ENCODE measurements around the gene THSD7A.
A peak's percentile ranks its signal among the peaks of the same experiment; 100 is the strongest.

THSD7A gene

DNA sequence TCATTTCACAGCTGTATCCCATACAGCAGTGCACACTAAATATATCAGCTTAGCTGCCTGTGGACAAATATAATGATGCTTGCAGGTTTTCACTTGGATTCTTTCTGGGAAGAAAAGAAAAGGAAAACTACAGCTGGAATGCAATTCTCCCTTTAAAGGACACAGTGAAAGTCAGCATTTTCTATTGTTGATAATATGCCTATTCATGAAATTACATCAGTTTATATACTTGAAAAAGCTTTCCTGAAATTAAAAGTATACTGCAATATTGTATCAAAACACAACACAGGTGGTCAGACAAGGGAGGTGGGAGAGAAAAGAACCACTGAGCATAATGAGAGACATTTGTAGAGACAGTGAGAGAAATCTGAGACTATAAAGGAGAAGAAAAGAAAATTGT, 20.3 kb downstream of the THSD7A start:
- DNase-seq, result no peak

DNA sequence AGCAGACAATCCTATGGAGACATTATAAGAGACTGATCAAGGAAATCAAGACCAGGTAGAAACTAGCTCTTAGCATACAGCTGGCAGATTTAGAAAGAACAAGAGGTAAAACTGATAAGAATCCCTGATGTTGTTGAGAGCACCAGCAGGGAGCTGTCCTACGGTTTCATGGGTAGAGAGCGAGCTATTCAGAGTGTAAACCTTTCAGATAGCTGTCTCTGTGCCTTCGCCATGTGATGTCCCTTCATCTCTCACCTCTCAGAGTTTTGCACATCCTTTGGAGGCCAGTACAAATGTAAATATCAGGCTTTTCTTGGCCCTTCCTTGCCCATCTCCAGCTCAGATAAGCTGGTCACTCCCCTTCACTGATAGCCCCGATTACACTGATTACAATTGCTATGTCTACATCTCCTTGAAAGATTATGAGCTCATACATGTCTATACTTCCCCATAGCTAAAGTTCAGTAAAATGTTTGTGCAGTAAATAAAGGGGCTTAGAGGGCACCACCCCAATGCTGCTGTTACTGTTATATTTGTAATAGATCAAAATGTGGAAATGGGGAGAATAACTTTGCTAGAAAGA, 21.9 kb downstream of the THSD7A start:
- no peak for DNase-seq

DNA sequence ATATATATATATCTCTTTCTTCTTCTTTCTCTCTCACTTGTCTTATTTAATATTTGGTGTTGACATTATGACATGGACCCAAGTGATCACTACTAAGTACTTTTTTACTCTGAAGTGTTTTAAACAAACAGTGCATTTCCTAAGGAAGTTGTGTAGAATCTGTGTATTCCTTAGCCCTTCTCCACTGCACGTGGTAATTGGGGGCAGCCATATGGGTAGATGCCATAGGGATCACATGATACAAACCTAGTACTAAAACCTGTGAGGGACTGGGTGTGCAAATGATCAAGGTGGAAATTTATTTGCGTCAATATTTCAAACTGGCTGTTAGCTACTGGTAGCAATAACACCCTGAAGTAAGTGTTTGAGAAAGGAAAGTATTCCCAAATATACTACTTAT, 25.0 kb downstream of the THSD7A start:
- DNase-seq, result no peak

DNA sequence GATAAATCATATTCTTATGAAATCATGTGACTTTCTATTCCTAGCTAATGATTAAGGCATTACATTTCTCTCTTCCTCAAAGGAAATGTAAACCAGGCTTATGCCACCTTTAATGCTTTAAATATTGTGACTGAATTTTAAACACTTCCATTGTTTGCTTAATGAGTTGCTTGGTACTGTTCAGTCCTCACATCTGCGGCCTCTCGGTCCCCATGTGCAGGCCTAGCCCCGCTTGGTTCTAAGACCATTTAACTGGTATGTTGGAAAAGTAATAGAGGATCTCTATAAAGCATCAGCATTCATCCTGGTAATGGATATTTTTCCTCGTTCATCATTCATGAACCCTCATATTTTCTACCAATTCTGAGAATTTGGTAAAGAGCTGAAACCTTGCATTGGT, 27.4 kb downstream of the THSD7A start:
- DNase-seq, result no peak

GRCh38 chr7:11795231-11795630, 36.8 kb downstream of the THSD7A start:
- DNase-seq, result no peak

- DNase-seq, result no peak
Observed at GRCh38 chr7:11792166-11792565, 39.8 kb downstream of the THSD7A start.

- no peak for DNase-seq
Observed at GRCh38 chr7:11788568-11788967, 43.4 kb downstream of the THSD7A start.

- no peak for DNase-seq
Observed at GRCh38 chr7:11787534-11787933, 44.5 kb downstream of the THSD7A start.

GRCh38 chr7:11786186-11786585, 45.8 kb downstream of the THSD7A start:
- DNase-seq, result peak; percentile 90

DNA sequence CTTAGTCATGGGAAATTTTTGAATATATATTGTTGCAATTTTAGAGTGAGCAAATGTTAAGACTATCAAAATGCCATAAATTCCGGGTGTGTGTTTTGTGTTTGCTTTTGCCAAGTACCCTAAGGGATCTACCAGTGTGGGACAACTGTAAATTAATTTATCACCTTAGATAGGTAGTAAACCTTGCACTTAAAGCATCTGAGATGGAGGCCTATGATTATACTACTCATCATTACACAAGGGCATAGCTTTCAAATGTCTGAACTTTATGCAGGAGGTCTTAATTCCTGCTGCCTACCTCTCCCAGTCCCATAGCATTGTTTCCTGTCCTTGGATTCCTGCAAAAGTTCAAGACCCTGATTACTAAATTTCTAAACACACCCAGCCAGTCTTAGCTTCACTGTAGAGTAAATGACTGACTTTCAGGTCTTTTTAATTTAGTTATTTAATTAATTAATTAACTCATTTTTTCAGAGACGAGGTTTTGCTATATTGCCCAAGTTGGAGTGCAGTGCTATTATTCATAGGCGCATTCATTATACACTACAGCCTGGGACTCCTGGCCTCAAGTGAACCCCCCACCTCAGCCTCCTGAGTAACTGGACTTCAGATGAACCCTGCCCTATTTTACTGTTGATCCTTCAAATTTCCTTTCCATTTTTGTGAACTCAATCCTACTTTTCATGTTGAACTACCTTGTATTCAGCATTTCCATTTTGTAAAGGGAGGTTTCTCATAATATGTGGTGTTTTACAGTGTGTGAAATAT, 47.0 kb downstream of the THSD7A start:
- no peak for DNase-seq

DNA sequence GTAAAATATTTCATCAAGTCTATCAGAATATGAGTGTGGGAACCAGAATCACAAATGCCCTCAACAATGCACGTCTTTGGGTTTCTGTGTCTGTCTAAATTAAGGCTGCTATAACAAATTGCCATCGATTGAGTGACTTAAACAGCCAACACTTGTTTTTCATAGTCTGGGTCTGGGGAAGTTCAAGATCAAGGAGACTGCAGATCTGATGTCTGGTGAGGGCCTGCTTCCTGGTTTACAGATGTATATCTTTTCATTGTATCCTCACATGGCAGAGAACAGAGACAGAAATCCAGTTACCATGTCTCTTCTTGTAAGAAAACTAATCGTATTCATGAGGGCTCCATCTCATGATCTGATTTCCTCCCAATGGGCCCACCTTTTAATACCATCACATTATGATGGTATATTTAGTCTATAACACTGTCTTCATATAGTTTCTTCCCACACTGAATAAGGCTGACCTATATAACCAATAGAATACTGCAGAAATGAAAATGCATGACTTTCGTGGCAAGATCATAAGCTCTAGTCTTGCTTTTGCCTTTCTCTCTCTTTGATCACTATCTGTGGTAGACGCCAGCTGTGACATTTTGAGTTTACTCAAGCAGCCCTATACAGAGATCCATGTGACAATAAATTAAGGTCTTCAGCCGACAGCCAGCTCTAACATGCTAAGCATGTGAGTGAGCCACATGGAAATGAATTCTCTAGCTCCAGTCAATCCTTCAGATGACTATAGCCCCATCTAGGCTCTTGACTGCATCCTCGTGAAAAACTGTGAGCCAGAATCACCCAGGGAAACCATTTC, 51.9 kb downstream of the THSD7A start:
- DNase-seq, result no peak

DNA sequence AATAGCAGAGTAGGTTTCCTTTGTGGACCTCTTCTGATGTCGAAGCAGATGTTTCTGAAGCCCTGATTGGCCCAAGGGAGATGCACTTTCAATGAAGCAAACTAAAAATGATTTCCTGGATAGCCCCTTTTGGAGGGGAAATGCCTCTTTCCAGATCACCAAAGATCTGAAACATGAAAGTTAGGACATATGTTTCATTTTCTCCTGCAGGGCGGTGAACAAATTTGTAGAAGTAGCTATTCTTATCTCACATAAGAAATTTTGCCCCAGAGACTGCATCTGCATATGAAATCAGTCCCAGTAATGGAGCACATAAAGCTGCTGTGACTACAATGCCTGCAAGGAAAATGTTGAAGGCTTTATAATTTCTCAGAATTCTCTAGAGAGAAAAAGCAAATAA, 56.0 kb downstream of the THSD7A start:
- no peak for DNase-seq

- DNase-seq, result no peak
Observed at GRCh38 chr7:11775401-11775800, 56.6 kb downstream of the THSD7A start.

- no peak for DNase-seq
Observed at GRCh38 chr7:11768263-11768662, 63.7 kb downstream of the THSD7A start.

- no peak for DNase-seq
Observed at GRCh38 chr7:11767148-11767547, 64.8 kb downstream of the THSD7A start.

GRCh38 chr7:11760372-11760771, 71.6 kb downstream of the THSD7A start:
- no peak for DNase-seq

DNA sequence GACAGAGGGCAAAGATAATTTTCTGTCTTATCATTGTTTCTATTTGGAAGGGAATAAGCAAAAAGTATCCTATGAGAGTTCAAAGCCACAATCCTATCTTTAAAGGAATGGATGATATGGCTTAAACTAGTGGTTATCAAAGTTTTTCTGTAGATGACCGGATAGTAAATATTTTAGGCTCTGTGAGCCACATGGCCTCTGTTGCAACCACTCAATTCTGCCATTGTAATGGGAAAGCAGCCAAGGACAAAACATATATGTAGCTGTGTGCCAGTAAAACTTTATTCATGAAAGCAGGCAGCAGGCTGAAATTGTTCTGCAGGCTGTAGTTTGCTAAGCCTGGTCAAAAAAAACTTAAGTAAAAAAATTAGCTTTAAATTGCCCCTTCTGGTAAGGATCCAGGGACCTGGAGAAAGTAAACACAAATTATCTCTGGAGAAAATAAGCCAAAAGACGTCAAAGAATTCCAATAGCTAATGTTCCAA, 73.3 kb downstream of the THSD7A start:
- no peak for DNase-seq

DNA sequence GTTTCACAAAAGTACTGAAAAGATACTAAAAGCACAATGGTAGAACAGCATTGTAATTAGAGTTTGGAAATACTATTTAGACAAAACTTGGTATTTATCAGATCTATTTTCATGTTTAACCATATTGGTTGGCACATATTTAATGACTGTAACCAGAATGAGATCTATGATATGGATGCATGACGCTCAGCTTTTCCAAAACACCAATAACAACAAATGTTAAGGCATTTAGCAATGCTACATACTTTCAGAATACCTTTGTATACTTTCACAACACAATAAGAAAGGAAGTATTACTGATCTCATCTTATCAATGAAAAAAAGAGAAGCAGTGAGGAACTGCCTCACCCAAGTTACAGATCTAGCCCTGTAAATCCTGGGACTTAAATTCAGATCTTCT, 74.8 kb downstream of the THSD7A start:
- DNase-seq, result no peak

- no peak for DNase-seq
Observed at GRCh38 chr7:11754933-11755332, 77.1 kb downstream of the THSD7A start.

DNA sequence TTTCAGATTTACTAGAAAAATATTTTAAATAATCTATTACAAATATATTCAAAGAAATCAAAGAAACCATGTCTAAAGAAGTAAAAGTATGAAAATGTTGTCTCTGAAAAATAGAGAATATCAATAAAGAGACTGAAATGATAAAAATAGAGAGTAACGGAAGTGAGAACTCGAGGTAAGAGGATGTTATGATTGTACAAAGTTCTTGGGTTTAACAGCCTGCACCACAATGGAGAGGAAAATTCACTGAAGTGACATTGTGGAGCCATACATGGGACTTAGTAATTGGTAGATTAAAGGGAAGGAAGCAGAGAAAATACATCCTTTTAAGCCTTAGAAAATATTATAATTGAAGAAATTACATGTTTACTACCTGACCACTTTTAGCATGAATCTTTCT, 77.9 kb downstream of the THSD7A start:
- no peak for DNase-seq

GRCh38 chr7:11753433-11753832, 78.6 kb downstream of the THSD7A start:
- no peak for DNase-seq

GRCh38 chr7:11751807-11752389, 80.1 kb downstream of the THSD7A start:
- DNase-seq, result no peak

DNA sequence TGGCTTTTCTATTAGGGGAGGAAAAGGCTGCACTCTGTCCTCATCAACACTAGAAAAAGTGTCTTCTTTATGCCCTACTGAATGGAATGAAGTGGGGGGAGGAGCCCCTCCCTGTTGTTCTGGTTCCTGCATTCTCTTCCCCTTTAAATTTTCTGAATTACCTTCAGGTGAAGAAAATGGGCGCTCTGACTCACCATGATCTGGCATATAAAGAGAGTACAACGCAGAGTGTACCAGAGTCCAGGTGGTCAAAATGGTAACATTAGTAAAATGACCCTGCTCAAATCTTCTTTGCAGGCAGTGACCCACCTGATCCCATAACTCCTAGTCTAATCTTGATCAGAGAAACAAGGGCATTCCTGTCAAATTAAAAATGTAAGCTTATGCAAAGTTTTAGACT, 80.7 kb downstream of the THSD7A start:
- no peak for DNase-seq

GRCh38 chr7:11750191-11750590, 81.8 kb downstream of the THSD7A start:
- DNase-seq, result no peak

Measured in kidney glomerular epithelial cell (primary cell).